GM19023 (cell line): Measurements from ENCODE around the gene LAD1.
A peak's percentile ranks its signal among the peaks of the same experiment; 100 is the strongest.

Experiments used
- ATAC-seq: cut with Tn5 transposase; IDR thresholded peaks from one replicate; pipeline ENCODE4 v1.9.1; 2021; ENCODE audit warnings: mild to moderate bottlenecking, moderate library complexity; ENCODE audit not compliant: unreplicated experiment

The LAD1 gene

GRCh38 chr1:201391651-201392511 is 7.2 kb downstream of the LAD1 start:
- peak; percentile 45 for ATAC-seq

GRCh38 chr1:201391225-201391624 is 7.9 kb downstream of the LAD1 start:
- ATAC-seq, result no peak

GRCh38 chr1:201389051-201389450 is 10.1 kb downstream of the LAD1 start:
- ATAC-seq, result no peak

- no peak for ATAC-seq
These were observed 12.9 kb downstream of the LAD1 start for GRCh38 chr1:201386208-201386607.

- peak; percentile 87 for ATAC-seq
These were observed 13.7 kb downstream of the LAD1 start for GRCh38 chr1:201385299-201385891.

GRCh38 chr1:201384406-201384782 is 14.7 kb downstream of the LAD1 start:
- no peak for ATAC-seq

GRCh38 chr1:201383647-201384405 is 15.3 kb downstream of the LAD1 start:
- ATAC-seq, result no peak

GRCh38 chr1:201381130-201381529 is 18.0 kb downstream of the LAD1 start:
- no peak for ATAC-seq

- no peak for ATAC-seq
These were observed 19.3 kb downstream of the LAD1 start for GRCh38 chr1:201379733-201380242.

- no peak for ATAC-seq
These were observed 20.3 kb downstream of the LAD1 start for GRCh38 chr1:201378804-201379203.

- ATAC-seq, result no peak
These were observed 21.5 kb downstream of the LAD1 start, which contains the start of gene TNNT2 for GRCh38 chr1:201377611-201378092. TNNT2 (minus strand) TSS chr1:201377680; CDS start chr1:201373254, 4,426 bp downstream.

GRCh38 chr1:201376464-201377374 is 22.4 kb downstream of the LAD1 start:
- ATAC-seq, result no peak

- ATAC-seq, result no peak
These were observed 23.0 kb downstream of the LAD1 start for GRCh38 chr1:201376107-201376463.

- ATAC-seq, result no peak
These were observed 24.0 kb downstream of the LAD1 start for GRCh38 chr1:201375169-201375568.

- ATAC-seq, result no peak
These were observed 24.8 kb downstream of the LAD1 start for GRCh38 chr1:201374364-201374763.

GRCh38 chr1:201371792-201372191 is 27.3 kb downstream of the LAD1 start:
- ATAC-seq, result no peak

GRCh38 chr1:201371276-201371675 is 27.8 kb downstream of the LAD1 start:
- ATAC-seq, result no peak

- no peak for ATAC-seq
These were observed 28.6 kb downstream of the LAD1 start for GRCh38 chr1:201370500-201370899.

GRCh38 chr1:201369209-201369608 is 29.9 kb downstream of the LAD1 start:
- ATAC-seq, result no peak

- ATAC-seq, result no peak
These were observed 32.4 kb downstream of the LAD1 start for GRCh38 chr1:201366696-201367095.
